ENCODE results near the gene USP6NL. TPM values are rescaled to one million over a fixed set of nuclear protein-coding genes. Genes with fewer than 3 reads are reported as not detected.
"Not testable (repeated sequence)": the region's sequence is repeated elsewhere in the genome, so short reads cannot be mapped to it uniquely, and the experiment has no call there.

Gene USP6NL
- total RNA-seq, 1 experiment from 2014 or later = 13.1 TPM

GRCh38 chr10:11450427-11450826 is 161.0 kb downstream of the USP6NL start:
- no peak for DNase-seq (ENCODE audit: extremely low read depth, low read depth)

GRCh38 chr10:11449761-11450160 is 161.7 kb downstream of the USP6NL start:
- no peak for DNase-seq (ENCODE audit: extremely low read depth, low read depth)

GRCh38 chr10:11448545-11449244 is 162.8 kb downstream of the USP6NL start:
- no peak for DNase-seq (ENCODE audit: extremely low read depth, low read depth)

GRCh38 chr10:11448190-11448544 is 163.3 kb downstream of the USP6NL start:
- DNase-seq (ENCODE audit: extremely low read depth, low read depth) = no peak

- no peak for DNase-seq (ENCODE audit: extremely low read depth, low read depth)
These were observed 163.9 kb downstream of the USP6NL start for GRCh38 chr10:11447586-11447985.

- no peak for DNase-seq (ENCODE audit: extremely low read depth, low read depth)
These were observed 164.6 kb downstream of the USP6NL start for GRCh38 chr10:11446864-11447263.

GRCh38 chr10:11446133-11446532 is 165.3 kb downstream of the USP6NL start:
- no peak for DNase-seq (ENCODE audit: extremely low read depth, low read depth)

GRCh38 chr10:11444531-11445228 is 166.8 kb downstream of the USP6NL start:
- no peak for DNase-seq (ENCODE audit: extremely low read depth, low read depth)

- no peak for DNase-seq (ENCODE audit: extremely low read depth, low read depth)
These were observed 167.3 kb downstream of the USP6NL start for GRCh38 chr10:11444155-11444530.

GRCh38 chr10:11443468-11444154 is 167.8 kb downstream of the USP6NL start:
- DNase-seq (ENCODE audit: extremely low read depth, low read depth) = no peak

- no peak for DNase-seq (ENCODE audit: extremely low read depth, low read depth)
These were observed 169.3 kb downstream of the USP6NL start for GRCh38 chr10:11442001-11442773.

GRCh38 chr10:11441151-11441535 is 170.3 kb downstream of the USP6NL start:
- no peak for DNase-seq (ENCODE audit: extremely low read depth, low read depth)

- no peak for DNase-seq (ENCODE audit: extremely low read depth, low read depth)
These were observed 170.9 kb downstream of the USP6NL start for GRCh38 chr10:11440250-11441150.

- DNase-seq (ENCODE audit: extremely low read depth, low read depth) = no peak
These were observed 171.9 kb downstream of the USP6NL start for GRCh38 chr10:11439523-11440053.

GRCh38 chr10:11437391-11438142 is 173.9 kb downstream of the USP6NL start:
- DNase-seq (ENCODE audit: extremely low read depth, low read depth) = no peak

- DNase-seq (ENCODE audit: extremely low read depth, low read depth) = not testable (repeated sequence)
These were observed 175.0 kb downstream of the USP6NL start for GRCh38 chr10:11436445-11436844.

- DNase-seq (ENCODE audit: extremely low read depth, low read depth) = no peak
These were observed 175.9 kb downstream of the USP6NL start for GRCh38 chr10:11435581-11435981.

GRCh38 chr10:11434324-11434723 is 177.1 kb downstream of the USP6NL start:
- peak; percentile 2 for DNase-seq (ENCODE audit: extremely low read depth, low read depth)

GRCh38 chr10:11433657-11434056 is 177.8 kb downstream of the USP6NL start:
- DNase-seq (ENCODE audit: extremely low read depth, low read depth) = no peak

Data from NCI-H460 (cell line).